ENCODE measurements around the gene SLC35F3.

SLC35F3 gene

DNA sequence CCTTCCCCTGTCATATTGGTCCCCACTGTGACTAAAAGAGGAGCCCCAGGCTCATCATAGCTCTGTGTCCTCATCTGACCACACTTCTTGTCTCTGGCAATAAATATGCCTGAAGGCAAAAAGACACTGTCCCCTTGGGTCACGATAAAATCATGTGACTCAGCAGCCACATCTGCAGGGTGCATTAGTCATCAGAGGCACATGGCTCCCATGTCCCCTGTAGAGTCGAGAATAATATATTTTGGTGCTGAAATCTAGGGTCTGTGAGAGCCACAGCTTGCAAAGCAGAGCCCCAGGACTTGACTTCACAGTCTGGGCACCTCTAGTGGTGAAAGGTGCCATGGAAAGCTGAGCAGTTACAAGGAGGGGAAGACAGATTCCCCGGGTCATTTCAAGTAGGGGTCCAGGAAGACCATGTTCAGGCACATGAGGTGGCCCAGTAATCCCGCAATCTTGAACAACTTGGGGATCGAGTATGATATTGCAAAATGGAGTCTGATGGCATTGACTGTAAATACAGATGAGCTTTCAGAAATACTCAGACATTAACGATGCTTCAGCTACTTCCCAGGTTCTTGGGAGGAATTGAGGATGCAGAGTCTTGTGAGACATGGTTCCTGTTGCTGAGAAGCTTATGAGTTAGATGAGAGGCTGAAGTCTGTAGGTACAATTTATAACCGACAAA, 68.6 kb downstream of the SLC35F3 start:
- DNase-seq (ENCODE audit: low spot score), result no peak

DNA sequence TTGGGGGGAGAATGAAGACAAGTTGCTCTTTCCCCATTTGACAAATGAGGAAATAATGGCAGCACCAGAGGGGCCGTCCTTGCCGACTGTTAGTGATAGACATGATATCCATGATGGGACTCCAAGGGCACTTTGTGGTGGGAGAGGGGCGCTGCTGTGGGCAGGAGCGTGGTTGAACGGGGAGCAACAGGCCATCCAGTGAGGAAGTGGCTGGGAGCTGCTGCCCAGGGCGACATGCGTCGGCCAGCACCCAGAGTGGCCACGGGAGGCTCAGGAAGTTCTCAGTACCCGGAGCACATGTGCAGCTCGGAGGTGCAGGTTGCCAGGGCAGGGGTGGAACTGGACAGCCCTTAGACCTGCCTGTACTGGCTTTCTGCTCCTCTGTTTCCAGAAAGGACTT, 71.0 kb downstream of the SLC35F3 start:
- no peak for DNase-seq (ENCODE audit: low spot score)

DNA sequence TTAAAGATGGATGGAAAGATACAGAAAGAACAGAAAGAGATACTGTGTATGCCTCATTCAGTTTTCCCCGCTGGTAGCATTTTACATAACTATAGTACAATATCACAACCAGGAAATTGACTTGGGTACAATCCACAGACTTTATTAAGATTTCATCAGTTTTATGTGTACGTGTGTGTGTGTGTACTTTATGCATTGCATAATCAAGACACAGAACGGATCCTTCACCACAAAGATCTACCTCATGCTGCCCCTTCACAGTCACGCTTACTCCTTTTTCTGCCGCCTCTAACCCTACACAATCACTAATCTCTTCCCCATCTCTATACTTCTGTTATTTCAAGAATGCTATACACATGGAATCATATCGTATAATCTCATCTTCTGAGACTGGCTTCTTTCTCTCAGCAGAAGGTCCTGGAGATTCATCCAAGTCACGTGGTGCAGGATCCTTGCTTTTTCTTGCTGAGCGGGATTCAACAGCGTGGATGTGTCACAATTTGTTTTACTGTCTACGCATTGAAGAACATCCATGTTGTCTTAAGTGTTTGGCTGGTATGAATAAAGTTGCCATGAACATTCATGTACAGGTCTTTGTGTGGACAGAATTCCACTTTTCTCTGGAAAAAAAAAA, 76.7 kb downstream of the SLC35F3 start:
- no peak for DNase-seq (ENCODE audit: low spot score)

DNA sequence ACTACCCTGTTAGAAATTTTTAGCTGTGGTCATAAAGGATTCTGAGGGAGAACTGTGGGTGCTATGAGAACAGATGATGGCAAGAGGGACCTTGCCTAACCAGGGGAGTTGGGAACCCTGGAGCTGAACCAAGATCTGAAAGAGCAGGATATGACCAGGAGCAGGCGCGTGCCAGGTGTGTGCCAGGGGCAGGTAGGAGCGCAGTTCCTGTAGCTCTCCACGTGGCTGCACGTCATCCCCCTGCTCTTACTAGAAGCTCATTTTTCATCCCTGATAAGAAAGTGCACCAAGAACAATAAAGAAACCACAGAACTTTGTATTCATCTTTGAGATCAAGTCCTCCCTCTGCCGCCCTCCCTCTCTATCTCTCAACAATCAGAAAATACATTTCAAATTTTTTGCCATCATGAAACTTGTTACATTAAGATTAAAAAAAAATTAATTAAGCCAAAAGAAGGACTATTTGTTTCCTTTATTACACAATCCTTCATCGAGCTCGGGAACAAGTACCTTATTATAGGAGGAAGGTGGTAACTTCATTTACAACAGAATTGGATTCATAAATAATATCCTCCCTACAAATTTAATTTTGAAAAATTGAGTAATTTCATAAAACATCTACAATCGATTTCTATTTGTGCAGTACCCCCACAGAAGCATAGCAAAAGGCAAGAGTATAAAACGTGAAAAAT, 78.5 kb downstream of the SLC35F3 start:
- DNase-seq (ENCODE audit: low spot score), result no peak

DNA sequence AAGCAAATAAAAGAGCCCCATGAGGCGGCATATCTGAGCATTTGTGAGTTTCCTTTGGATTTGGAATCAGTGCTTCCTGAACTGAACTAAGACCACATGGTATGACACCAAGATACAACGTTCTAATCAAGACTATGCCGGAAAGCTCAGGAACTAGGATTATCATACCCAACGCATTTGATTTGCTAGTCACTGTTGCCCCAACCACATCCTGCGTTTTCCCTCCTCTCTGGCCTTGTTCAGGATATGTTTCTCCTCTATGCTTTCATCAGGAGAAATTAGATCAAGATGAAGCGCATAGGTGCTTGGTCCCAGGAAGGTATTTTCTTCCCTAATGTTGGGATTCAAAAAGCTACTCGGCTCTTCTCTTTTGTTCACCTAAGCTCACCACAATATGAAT, 79.3 kb downstream of the SLC35F3 start:
- DNase-seq (ENCODE audit: low spot score), result no peak

DNA sequence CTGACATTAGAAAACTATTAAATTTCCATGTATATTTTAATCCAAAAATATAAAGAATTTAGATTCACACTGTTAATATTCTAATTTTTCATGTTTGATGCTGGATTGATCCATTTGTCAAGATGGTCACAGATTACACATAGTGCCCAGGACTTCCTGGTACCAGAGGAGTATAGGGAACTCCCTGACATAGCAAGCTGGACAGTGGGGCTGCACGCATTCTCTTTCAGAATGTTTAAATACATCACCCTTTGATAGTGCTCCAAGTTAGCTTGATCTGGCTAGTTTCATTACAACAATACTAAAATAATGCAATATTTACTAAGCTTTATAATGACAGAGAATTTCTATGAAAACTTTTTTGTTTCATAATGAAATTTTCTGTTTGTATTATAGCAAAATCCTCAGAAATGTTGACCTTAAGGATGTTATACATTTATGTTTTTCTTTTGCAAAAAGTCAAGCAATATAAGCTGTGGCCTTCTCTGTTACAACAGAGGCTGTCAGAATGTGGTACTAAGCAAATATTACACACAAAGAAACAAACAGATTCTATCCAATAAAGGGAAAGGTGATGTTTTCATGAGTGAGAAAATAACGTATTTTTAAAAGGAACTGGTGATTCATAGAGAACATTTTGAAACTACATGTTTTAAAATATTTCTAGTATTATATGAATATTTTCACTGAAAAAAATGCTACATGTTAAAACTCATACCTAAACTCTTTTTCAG, 84.7 kb downstream of the SLC35F3 start:
- no peak for DNase-seq (ENCODE audit: low spot score)

DNA sequence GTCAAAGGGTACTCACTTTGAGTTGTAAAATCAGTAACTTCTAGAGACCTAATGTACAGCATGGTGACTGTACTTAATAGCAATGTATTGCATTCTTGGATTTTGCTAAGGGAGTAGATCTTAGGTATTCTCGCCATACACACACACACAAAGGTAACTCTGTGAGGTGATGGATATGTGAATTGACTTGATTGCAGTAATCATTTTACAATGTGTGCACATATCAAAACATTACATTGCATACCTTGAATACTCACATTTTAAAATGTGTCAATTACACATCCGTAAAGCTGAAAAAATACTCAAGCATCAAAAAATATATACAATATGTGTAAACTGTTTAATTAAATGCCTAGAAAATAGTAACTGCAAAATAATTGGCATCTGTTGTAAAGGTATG, 86.0 kb downstream of the SLC35F3 start:
- no peak for DNase-seq (ENCODE audit: low spot score)

DNA sequence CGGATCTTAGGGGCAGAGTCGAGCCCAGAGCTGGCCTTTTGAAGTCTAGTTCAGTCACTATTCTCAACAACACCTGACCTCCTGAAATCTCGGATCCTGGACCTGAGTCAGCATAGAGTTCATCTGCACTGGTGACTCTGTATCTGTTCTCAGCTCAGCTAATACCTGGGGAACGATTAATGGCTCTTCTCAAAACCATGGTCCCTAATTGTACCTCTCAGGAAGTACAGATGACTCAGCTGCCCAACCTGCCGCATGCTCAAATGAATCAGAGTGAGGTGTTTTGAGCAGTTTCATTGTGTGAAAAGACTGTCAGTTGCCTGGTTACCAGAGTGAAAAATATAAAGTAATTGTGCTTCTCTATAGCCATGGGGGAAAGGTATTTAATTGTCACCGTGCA, 89.2 kb downstream of the SLC35F3 start:
- DNase-seq (ENCODE audit: low spot score), result no peak

DNA sequence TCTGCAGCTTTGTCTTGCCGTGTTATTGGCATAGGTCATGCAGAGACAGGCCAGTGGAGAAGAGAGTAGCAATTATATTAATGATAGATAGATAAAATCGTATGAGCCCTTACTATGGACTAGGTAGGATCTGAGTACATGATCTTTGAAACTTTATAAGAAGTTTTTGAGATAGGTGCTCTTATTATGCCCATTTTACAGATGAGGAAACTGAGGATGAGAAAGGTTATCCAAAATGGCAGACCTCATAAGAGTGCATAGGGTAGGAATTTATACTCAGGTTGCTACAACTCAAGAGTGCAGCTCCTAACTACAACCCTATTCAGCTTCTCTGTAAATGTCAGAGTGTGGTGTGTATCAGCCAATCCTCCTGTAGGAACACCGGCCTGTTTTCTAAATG, 89.6 kb downstream of the SLC35F3 start:
- no peak for DNase-seq (ENCODE audit: low spot score)

DNA sequence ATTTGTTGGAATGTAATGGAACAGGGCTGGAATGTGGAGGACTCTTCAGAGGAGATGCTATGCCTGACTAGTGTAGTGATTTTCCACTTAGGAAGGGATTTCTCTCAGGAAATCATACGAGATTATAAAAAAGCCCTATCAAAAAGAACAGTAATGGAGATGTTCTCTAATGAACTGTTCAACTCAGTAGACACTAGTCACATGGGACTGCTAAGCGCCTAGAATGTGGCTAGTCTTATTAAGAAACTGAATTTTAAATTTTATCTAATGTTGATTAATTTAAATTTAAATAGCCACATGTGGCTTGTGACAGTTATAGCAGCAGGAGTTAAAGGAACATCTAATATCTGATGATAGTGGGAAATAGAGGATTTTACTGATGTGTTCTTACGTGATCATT, 94.0 kb downstream of the SLC35F3 start:
- DNase-seq (ENCODE audit: low spot score), result no peak

DNA sequence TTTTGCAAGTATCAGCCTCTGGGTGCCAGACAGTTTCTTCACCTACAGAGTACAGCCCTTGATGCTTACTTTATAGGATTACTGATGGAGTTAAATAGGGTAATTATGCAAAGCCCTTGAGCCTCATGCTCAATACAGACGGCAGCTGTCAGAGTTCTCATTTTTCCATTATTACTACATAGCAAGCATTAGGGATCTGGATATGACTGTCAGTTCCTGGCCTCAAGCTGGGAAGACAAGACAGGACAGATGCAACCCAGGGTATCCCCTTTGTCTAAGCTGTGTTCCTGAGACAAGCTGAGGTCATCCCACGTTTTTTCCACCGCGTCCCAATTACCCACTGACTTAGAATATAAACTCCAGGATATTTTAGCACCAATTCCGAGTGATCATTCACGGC, 94.4 kb downstream of the SLC35F3 start:
- DNase-seq (ENCODE audit: low spot score), result no peak

DNA sequence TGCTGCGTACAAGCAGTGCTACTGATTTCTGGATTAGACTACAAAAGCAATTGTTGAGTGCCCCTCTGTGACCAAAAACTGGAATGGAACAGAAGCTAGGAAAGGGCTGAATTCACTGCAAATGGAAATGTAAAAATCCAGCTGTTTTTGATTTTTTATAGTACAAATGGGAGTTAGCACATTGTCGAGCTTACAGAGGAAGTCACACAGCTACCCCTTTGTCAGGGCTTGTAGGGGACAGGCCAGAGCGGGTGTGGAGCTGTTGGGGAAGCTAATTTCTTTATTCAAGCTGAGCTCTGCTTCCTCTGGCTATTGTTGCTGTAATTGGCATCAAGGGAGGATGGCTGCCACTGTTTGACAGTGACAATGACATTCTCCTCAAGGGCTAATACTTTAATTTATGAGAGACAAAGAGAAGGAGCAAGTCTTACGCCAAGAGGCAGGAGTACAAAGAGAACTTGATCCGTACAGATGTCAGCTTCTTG, 96.1 kb downstream of the SLC35F3 start:
- peak; percentile 47 for DNase-seq (ENCODE audit: low spot score)

DNA sequence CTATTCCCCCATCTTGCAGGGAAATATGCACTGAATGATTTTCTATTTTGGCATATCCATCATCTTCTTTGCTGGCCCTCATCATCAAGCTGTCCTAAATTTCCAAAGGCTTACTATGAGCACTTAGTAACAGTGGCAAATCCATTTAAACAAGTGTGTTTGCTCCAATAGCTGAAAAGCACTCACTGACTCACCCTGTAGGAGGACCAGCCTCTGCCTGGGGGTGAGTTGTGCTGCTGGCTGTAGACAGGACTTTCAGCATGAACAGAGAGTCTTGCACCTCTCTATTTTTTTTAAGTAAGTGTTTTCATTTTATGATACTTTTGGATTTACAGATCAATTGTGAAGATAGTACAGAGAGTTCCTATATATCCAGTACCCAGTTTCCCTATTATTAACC, 97.3 kb downstream of the SLC35F3 start:
- no peak for DNase-seq (ENCODE audit: low spot score)

DNA sequence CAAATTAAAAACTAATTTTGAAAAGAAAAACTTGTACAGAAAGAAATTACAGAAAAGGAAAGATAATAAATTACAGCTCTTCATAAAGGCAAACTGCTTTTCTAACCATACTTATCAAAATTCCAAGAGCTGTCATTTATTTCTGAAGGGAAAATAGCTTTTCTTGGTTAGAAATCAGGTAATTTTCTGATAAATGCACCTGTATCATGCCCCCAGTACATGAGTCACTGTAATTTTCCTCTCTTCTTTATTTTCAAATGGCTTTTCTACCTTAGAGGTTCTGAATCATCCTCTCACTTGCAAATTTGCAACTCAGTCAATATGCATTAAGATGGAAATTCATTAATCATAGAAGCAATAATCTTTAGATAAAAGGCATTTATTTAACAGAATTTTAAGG, 100.1 kb downstream of the SLC35F3 start:
- peak; percentile 59 for DNase-seq (ENCODE audit: low spot score)

DNA sequence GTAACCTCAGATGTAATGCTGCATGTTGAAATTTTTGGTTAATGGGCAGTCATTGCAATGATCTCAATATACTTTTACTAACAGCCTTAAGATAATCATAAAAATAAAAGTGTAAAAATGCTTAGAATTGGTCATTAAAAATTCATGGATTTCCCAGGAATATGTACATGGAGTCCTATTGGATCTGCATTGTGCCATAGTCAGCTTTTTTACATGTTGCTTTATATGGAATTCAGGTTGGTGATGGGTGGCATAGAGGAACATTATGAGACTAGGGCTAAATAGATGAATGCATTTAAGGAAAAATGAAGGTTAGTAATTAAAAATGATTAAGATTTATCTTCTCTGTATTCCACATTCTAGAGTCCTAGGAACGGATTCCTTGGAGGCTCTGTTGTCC, 103.2 kb downstream of the SLC35F3 start:
- no peak for DNase-seq (ENCODE audit: low spot score)

DNA sequence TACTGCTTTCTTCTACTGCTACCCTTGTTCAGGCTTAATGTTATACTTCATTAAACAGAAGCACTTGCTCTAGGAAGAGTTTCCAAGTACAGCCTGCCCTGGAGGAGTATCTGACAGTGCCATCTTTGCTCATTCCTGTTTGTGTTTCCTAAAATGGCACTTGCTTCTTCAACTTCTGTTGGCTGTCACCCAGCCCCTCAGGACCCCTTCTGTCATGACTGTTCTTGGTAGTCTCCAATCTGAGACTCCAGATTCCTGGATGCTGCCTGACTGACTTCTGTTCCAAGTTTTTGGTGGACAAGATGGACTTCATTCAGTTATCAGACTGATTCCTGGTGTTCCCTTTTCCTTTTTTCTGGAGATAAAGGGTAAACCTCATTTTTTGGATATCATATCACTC, 104.1 kb downstream of the SLC35F3 start:
- DNase-seq (ENCODE audit: low spot score), result no peak

DNA sequence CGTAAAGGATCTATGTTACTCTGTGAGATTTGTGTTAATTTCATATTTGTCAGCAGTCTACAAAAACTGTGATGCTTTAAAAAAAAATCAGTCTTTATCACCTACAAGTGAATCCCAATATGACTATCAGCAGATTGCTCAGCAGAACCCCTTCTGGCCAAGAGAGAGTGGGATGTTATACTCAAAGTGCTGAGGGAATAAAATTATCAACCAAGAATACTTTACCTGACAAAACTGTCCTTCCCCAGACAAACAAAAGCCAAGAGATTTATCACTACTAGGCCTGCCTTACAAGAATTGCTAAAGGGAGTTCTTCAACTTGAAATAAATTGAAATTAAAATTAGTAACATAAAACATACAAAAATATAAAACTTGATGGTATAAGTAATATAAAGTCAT, 105.2 kb downstream of the SLC35F3 start:
- no peak for DNase-seq (ENCODE audit: low spot score)

DNA sequence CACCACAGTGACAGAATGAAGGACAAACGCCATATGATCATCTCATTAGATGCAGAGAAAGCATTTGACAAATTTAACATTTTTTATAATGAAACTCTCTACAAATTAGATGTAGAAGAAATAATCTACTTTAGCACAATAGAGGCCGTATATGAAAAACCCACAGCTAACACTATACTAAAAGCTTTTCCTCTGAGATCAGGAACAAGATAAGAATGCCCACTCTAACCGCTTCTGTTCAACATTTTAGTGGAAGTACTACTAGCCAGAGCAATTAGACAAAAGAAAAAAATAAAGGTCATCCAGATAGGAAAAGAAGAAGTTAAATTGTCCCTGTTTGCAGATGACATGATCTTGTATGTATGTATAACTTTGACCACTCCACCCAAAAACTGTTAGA, 109.7 kb downstream of the SLC35F3 start:
- DNase-seq (ENCODE audit: low spot score), result no peak

DNA sequence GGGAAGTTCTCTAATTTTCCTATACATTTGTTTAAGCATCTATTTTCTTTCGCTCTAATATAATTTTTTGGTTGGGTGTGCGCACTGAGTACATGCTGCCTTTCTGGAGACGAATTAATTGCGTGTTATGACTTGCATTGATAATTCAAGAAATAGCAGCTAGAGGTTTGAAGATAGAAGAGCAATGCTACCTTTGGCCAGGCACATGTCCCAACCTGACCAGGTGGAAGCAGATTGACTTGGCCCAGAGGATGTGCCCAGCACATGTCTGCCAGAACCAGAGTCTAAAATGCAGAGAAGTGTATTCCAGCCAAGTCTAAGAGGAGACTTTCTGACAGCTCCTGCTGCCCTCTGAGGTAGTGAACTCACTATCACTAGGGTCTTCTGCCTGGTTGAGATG, 114.3 kb downstream of the SLC35F3 start:
- no peak for DNase-seq (ENCODE audit: low spot score)

DNA sequence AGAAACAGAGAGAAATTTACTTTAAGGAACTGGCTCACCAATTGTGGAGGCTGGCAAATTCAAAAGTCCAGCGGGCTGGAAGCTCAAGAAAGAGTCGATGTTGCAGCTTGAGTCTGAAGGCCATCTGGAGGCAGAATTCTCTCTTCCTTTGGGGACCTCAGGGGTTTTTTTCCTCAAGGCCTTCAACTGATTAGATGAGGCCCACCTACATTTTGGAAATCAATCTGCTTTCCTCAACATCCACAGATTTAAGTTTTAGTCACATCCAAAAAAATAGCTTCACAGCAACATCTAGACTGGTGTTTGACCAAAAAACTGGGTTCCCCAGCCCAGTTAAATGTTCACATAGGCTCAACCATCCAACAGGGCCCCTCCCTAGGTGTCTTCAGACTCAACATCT, 114.9 kb downstream of the SLC35F3 start:
- DNase-seq (ENCODE audit: low spot score), result no peak

DNA sequence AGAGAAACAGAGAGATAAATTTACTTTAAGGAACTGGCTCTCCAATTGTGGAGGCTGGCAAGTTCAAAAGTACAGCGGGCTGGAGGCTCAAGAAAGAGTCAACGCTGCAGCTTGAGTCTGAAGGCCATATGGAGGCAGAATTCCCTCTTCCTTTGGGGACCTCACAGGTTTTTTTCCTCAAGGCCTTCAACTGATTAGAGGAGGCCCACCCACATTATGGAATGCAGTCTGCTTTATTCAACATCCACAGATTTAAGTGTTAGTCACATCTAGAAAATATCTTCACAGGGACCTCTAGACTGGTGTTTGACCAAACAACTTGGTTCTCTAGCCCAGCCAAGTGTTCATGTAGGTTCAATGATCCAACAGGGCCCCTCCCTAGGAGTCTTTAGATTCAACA, 117.8 kb downstream of the SLC35F3 start:
- no peak for DNase-seq (ENCODE audit: low spot score)

DNA sequence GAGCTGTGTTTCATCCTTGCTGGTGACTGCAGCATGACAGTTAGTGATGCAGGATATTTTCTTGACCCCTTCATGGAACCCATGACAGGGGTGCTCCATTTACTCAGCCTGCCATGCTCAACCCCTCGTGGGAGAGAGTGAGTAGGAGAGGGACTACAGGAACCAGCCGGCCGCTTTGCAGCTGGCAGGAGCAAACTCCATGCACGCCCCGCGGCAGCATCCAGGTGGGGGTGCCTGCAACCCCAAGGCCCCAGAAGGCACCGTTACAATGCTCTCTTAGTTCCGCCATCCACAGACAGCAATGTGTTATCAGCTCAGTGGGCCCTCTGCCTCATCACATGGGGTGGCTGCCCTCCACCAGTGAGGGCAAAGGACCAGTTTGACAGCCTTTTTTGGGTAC, 135.1 kb downstream of the SLC35F3 start:
- DNase-seq (ENCODE audit: low spot score), result no peak

Data from putamen (tissue), 1 donor.